ENCODE results near the gene PNPLA3. TPM values are rescaled to one million over a fixed set of nuclear protein-coding genes. Genes with fewer than 3 reads are reported as not detected.
"Not testable (repeated sequence)": the region's sequence is repeated elsewhere in the genome, so short reads cannot be mapped to it uniquely, and the experiment has no call there.

Gene PNPLA3
- total RNA-seq, 1 experiment from 2014 or later, result 7.3 TPM

DNA sequence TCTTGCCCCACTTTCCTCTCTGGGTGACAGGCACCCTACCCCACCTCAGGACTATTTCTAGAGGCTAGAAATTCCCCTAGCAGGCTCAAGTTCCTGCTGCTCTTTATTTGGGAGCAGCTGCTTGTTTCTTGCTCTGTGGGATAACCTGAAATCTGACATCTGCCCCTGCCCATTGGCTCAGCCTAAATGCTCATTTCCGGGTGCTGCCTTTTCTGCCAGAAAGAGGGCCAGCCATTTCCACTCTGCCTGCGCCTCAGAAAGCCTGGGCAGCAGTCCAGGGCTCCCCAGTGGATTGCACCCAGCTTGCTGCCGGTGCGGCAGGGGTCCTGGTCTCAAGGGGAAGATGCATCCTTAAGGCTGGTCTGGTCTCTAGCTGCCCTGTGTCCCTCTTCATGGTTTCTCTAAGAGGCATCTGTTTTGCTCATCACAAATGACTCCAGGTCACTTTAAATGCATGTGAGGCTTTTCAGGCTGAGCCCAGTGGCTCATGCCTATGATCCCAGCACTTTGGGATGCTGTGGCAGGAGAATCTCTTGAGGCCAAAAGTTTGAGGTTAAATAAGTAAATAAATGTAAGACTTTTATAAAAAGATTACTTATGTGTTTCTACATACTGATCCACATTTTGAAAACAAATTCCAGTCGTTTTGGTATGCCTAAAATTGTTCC is 21.5 kb upstream of the PNPLA3 start:
- H3K4me1 ChIP-seq (ENCODE audit: control insufficient read depth in 1 of 2, insufficient read depth in 2 of 2, low read length in 2 of 2), result peaks cover 2 to 15% of the 10 kb centered on the region in 2 experiments; a peak in 3 of 4 replicates
- no peak for ATAC-seq
- intact Hi-C loops (cut with micrococcal nuclease), result no loop called here
- no peaks in the 10 kb centered on the region for H3K9me3 ChIP-seq (ENCODE audit: control insufficient read depth in 1 of 2, insufficient read depth in 1 of 2, low read depth in 1 of 2, low read length in 2 of 2)
- ChIA-PET CTCF (interaction anchor here (0.9 to 1.8 kb wide), 2 partner anchors 17 to 19 kb away, joined by 7 to 9 read pairs; no protein-coding TSS in a partner anchor), RAD21 (ENCODE audit: low non-redundant PET in 1 of 2, low total read pairs in 2 of 2, uncharacterized antibody in 2 of 2, unreplicated experiment in 2 of 2) (no interaction called here), POLR2A (no interaction called here)
- H3K36me3 ChIP-seq (ENCODE audit: control insufficient read depth in 1 of 2, insufficient read depth in 2 of 2, low read length in 2 of 2), result no peaks in the 10 kb centered on the region
- no peak overlapping the region for H3K4me2 ChIP-seq (ENCODE audit: low read length)
- no peaks in the 10 kb centered on the region for H3K79me2 ChIP-seq (ENCODE audit: insufficient read depth, low read length)
- no peak overlapping the region for H3K27ac ChIP-seq (ENCODE audit: low read depth, low read length)
- DNase-seq (ENCODE audit: low read depth, low spot score), result no peak
- H2AFZ ChIP-seq (ENCODE audit: low read depth, low read length, poor library complexity, severe bottlenecking), result no peak overlapping the region
- BruUV-seq (replicated peaks), result no TSS peak
- H4K20me1 ChIP-seq (ENCODE audit: insufficient read depth), result no peaks in the 10 kb centered on the region
- no peaks in the 10 kb centered on the region for H3K9me2 ChIP-seq (ENCODE audit: insufficient read depth)
- H3K27me3 ChIP-seq (ENCODE audit: insufficient read depth, low read length), result no peaks in the 10 kb centered on the region
- no peak for TF ChIP-seq EZH2phosphoT487 (IDR thresholded peaks at IDR 0.05; ENCODE audit: borderline replicate concordance)
- no peak for TF ChIP-seq ELF1 (IDR thresholded peaks at IDR 0.05; ENCODE audit: borderline replicate concordance, low read depth)
- TF ChIP-seq, protein P1, sequence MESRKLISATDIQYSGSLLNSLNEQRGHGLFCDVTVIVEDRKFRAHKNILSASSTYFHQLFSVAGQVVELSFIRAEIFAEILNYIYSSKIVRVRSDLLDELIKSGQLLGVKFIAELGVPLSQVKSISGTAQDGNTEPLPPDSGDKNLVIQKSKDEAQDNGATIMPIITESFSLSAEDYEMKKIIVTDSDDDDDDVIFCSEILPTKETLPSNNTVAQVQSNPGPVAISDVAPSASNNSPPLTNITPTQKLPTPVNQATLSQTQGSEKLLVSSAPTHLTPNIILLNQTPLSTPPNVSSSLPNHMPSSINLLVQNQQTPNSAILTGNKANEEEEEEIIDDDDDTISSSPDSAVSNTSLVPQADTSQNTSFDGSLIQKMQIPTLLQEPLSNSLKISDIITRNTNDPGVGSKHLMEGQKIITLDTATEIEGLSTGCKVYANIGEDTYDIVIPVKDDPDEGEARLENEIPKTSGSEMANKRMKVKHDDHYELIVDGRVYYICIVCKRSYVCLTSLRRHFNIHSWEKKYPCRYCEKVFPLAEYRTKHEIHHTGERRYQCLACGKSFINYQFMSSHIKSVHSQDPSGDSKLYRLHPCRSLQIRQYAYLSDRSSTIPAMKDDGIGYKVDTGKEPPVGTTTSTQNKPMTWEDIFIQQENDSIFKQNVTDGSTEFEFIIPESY (IDR thresholded peaks at IDR 0.05; ENCODE audit: extremely low read depth, insufficient replicate concordance, low read length), result no peak
- no peak for TF ChIP-seq EZH2 (IDR thresholded peaks at IDR 0.05)
- TF ChIP-seq SP1 (IDR thresholded peaks at IDR 0.05; ENCODE audit: low read depth), result no peak
- no peak for TF ChIP-seq FOSL1 (IDR thresholded peaks at IDR 0.05; ENCODE audit: low read depth)
- no peak for TF ChIP-seq YY1 (IDR thresholded peaks at IDR 0.05; ENCODE audit: extremely low read depth, insufficient replicate concordance, low read depth, low read length)
- TF ChIP-seq EGR1 (IDR thresholded peaks at IDR 0.05; ENCODE audit: low read depth), result no peak
- no peak for TF ChIP-seq SRF (IDR thresholded peaks at IDR 0.05; ENCODE audit: low read depth)
- no peak overlapping the region for H3K4me3 ChIP-seq (replicated peaks in 1 of 2; ENCODE audit: low read depth in 1 of 2, low read length in 2 of 2)
- H3K9ac ChIP-seq (ENCODE audit: low read length), result no peak overlapping the region

DNA sequence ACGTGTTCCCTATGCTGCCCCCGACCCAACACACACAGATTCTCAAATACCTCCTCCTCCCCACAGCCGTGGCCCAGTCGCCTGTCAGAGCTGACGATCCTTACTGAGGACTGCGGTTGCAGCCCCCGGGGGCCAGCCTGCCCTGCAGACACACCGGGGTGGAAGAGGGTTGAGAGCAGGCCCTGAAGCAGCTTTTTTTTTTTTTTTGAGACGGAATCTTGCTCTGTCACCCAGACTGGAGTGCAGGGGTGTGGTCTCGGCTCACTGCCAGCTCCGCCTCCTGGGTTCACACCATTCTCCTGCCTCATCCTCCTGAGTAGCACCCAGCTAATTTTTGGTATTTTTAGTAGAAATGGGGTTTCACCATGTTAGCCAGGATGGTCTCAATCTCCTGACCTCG is 20.6 kb upstream of the PNPLA3 start:
- H2AFZ ChIP-seq (ENCODE audit: low read depth, low read length, poor library complexity, severe bottlenecking); H3K27ac ChIP-seq (ENCODE audit: low read depth, low read length); H3K9me3 ChIP-seq (ENCODE audit: control insufficient read depth in 1 of 2, insufficient read depth in 1 of 2, low read depth in 1 of 2, low read length in 2 of 2); H3K9ac ChIP-seq (ENCODE audit: low read length); BruUV-seq (replicated peaks); H3K4me1 ChIP-seq (ENCODE audit: control insufficient read depth in 1 of 2, insufficient read depth in 2 of 2, low read length in 2 of 2); H3K4me2 ChIP-seq (ENCODE audit: low read length); DNase-seq (ENCODE audit: low read depth, low spot score); POLR2A ChIA-PET; RAD21 ChIA-PET (ENCODE audit: low non-redundant PET in 1 of 2, low total read pairs in 2 of 2, uncharacterized antibody in 2 of 2, unreplicated experiment in 2 of 2); intact Hi-C loops (cut with micrococcal nuclease); H4K20me1 ChIP-seq (ENCODE audit: insufficient read depth); H3K4me3 ChIP-seq (replicated peaks in 1 of 2; ENCODE audit: low read depth in 1 of 2, low read length in 2 of 2); ATAC-seq; H3K27me3 ChIP-seq (ENCODE audit: insufficient read depth, low read length); H3K79me2 ChIP-seq (ENCODE audit: insufficient read depth, low read length); H3K9me2 ChIP-seq (ENCODE audit: insufficient read depth); H3K36me3 ChIP-seq (ENCODE audit: control insufficient read depth in 1 of 2, insufficient read depth in 2 of 2, low read length in 2 of 2): not testable (repeated sequence)
- CTCF ChIA-PET, result interaction anchor here (0.9 to 1.8 kb wide), 2 partner anchors 18 to 20 kb away, joined by 7 to 9 read pairs; no protein-coding TSS in a partner anchor

Measured in HCT116 (cell line).